HCT116 (cell line): ENCODE measurements around the gene LY6G6F.

Experiments
- CEBPB ChIP-seq: IDR thresholded peaks from 2 replicates; pipeline ENCODE4 v1.6.1; 2012; ENCODE audit warnings: low read depth
- CTCF ChIP-seq, 3 experiments: fragments of 200-600 bp in 1 of 3; sonication (generic) in 1 of 3; IDR thresholded peaks in 2 of 3; conservative IDR thresholded peaks in 1 of 3; 2 replicates each; pipeline ENCODE4 v1.5.1; 2012 to 2017; ENCODE audit warnings: low read depth in 2 of 3, low read length in 2 of 3, antibody characterized with exemption in 1 of 3, borderline replicate concordance in 1 of 3, control low read depth in 1 of 3, mild to moderate bottlenecking in 1 of 3, mixed read lengths in 1 of 3, mixed run types in 1 of 3, moderate library complexity in 1 of 3; ENCODE audit not compliant: insufficient read depth in 1 of 3
- EGR1 ChIP-seq: IDR thresholded peaks from 2 replicates; pipeline ENCODE4 v1.6.1; 2012; ENCODE audit warnings: low read depth
- EZH2 ChIP-seq: fragments of 200-600 bp; sonication (generic); IDR thresholded peaks from 2 replicates; pipeline ENCODE4 v1.6.1; 2017; ENCODE audit warnings: antibody characterized with exemption, mixed run types
- POLR2A ChIP-seq: IDR thresholded peaks from 2 replicates; pipeline ENCODE4 v1.7.0; 2011; ENCODE audit warnings: borderline replicate concordance; ENCODE audit not compliant: insufficient read depth, insufficient read length; ENCODE audit errors: extremely low read depth
- POLR2AphosphoS5 ChIP-seq: IDR thresholded peaks from 2 replicates; pipeline ENCODE4 v1.6.1; 2011; ENCODE audit warnings: mild to moderate bottlenecking, low read depth, low read length, moderate library complexity
- REST ChIP-seq: IDR thresholded peaks from 2 replicates; pipeline ENCODE4 v1.6.1; 2012; ENCODE audit warnings: low read depth
- SIN3A ChIP-seq: IDR thresholded peaks from 2 replicates; pipeline ENCODE4 v1.6.1; 2012; ENCODE audit warnings: low read depth
- SRF ChIP-seq: IDR thresholded peaks from 2 replicates; pipeline ENCODE4 v1.6.1; 2012; ENCODE audit warnings: low read depth
- YY1 ChIP-seq: IDR thresholded peaks from 2 replicates; pipeline ENCODE4 v1.6.1; 2011; ENCODE audit warnings: low read length, low read depth, moderate library complexity, mild to moderate bottlenecking; ENCODE audit not compliant: insufficient replicate concordance; ENCODE audit errors: extremely low read depth
- ZBTB33 ChIP-seq: IDR thresholded peaks from 2 replicates; pipeline ENCODE4 v1.6.1; 2011; ENCODE audit warnings: mild to moderate bottlenecking, low read length, moderate library complexity; ENCODE audit not compliant: insufficient replicate concordance; ENCODE audit errors: extremely low read depth

GRCh38 chr6:31658983-31659648 is 47.5 kb upstream of the LY6G6F start:
- TF ChIP-seq CTCF (IDR thresholded peaks at IDR 0.05 in 2 of 3, conservative IDR thresholded peaks at IDR 0.05 in 1 of 3; ENCODE audit: borderline replicate concordance in 1 of 3, insufficient read depth in 1 of 3, low read depth in 2 of 3, low read length in 2 of 3) (no peak), POLR2AphosphoS5 (no peak), REST (no peak), POLR2A (no peak), SIN3A (no peak), EZH2 (no peak), EGR1 (no peak), YY1 (no peak), CEBPB (no peak), ZBTB33 (no peak), SRF (no peak)
